ENCODE data around the gene TBCK.

GRCh38 chr4:106238820-106239420 is 77.1 kb downstream of the TBCK start:
- TF ChIP-seq POLR2A (IDR thresholded peaks at IDR 0.05; ENCODE audit: low read depth, low read length) (no peak), EZH2 (IDR thresholded peaks at IDR 0.05; ENCODE audit: borderline replicate concordance, low read depth, low read length, severe bottlenecking) (no peak), CTCF (IDR thresholded peaks at IDR 0.05; ENCODE audit: extremely low read depth in 1 of 2, insufficient read depth in 1 of 2, low read depth in 1 of 2, low read length in 2 of 2) (peak; percentile 52 to 57), MAX (IDR thresholded peaks at IDR 0.05; ENCODE audit: insufficient read depth, insufficient read length) (no peak), POLR2AphosphoS5 (IDR thresholded peaks at IDR 0.05; ENCODE audit: insufficient read depth, low read depth, low read length) (no peak), MYC (IDR thresholded peaks at IDR 0.05; ENCODE audit: low read depth, low read length) (no peak), JUN (IDR thresholded peaks at IDR 0.05; ENCODE audit: borderline replicate concordance, insufficient read depth, insufficient read length, low read depth) (no peak)
